Measurements from ENCODE around the gene SLC6A11. TPM values are rescaled to one million over a fixed set of nuclear protein-coding genes. Genes with fewer than 3 reads are reported as not detected.

The SLC6A11 gene
- total and polyA plus RNA-seq, 2 of the 8 experiments (the other 6 are each of a cell fraction or from before 2014, with no cell fraction given) = 0.78 to 1.5 TPM

- no peak overlapping the region for H3K27ac ChIP-seq (ENCODE audit: low read depth, low read length)
- no peak overlapping the region for H2BK12ac ChIP-seq (ENCODE audit: low read depth, low read length)
- H3K14ac ChIP-seq (ENCODE audit: insufficient read length) = no peak overlapping the region
- TF ChIP-seq SIRT6 (IDR thresholded peaks at IDR 0.05; ENCODE audit: low read length) = no peak
- TF ChIP-seq CTBP2 (IDR thresholded peaks at IDR 0.05; ENCODE audit: borderline replicate concordance, insufficient read depth, insufficient read length, low read length) = no peak
- TF ChIP-seq CHD2 (IDR thresholded peaks at IDR 0.05; ENCODE audit: low read length) = no peak
- no peak for DNase-seq (ENCODE audit: low read depth in 1 of 2, low spot score in 2 of 2)
- no peak overlapping the region for H2BK20ac ChIP-seq (ENCODE audit: low read length)
- H3K9me3 ChIP-seq (ENCODE audit: insufficient read depth in 2 of 2, low read depth in 1 of 2, low read length in 1 of 2) = no peaks in the 10 kb centered on the region
- H3K79me2 ChIP-seq (ENCODE audit: control insufficient read depth in 1 of 2, insufficient read depth in 2 of 2, low read length in 2 of 2) = no peaks in the 10 kb centered on the region
- no peaks in the 10 kb centered on the region for H3K23me2 ChIP-seq (ENCODE audit: low read depth, low read length)
- no peak overlapping the region for H2BK120ac ChIP-seq (replicated peaks; ENCODE audit: low read depth, low read length)
- ChIA-PET CTCF (ENCODE audit: partially characterized antibody) (interaction anchor here (0.6 kb wide), 1 partner anchor 1127 kb away, joined by 3 read pairs; no protein-coding TSS in a partner anchor), POLR2A (ENCODE audit: partially characterized antibody) (no interaction called here)
- H4K5ac ChIP-seq (ENCODE audit: insufficient read length, low read depth, low read length) = no peak overlapping the region
- no peaks in the 10 kb centered on the region for H3K79me1 ChIP-seq (ENCODE audit: low read depth, low read length)
- H4K8ac ChIP-seq (ENCODE audit: extremely low read depth, insufficient read depth, low read length) = no peak overlapping the region
- no peaks in the 10 kb centered on the region for H4K20me1 ChIP-seq (replicated peaks in 1 of 2; ENCODE audit: control insufficient read depth in 1 of 2, insufficient read depth in 2 of 2, low read length in 2 of 2)
- 100% methylated on average over 1 of the region's 1 CpG; no CpG with 5 or more reads in 1 of the 2 experiments for WGBS, 2 experiments (ENCODE audit: extremely low coverage in 1 of 2, insufficient coverage in 1 of 2, insufficient read length in 1 of 2, insufficient replicate concordance in 2 of 2, low coverage in 1 of 2, low lambda C conversion rate in 2 of 2, missing lambda C conversion rate in 1 of 2)
- H2BK15ac ChIP-seq (ENCODE audit: low read length) = no peak overlapping the region
- H3K4ac ChIP-seq (replicated peaks; ENCODE audit: insufficient read length, low read depth, low read length) = no peak overlapping the region
- no peak for FAIRE-seq
- H3K56ac ChIP-seq (replicated peaks; ENCODE audit: insufficient read length, low read depth, low read length) = no peak overlapping the region
- H3K4me2 ChIP-seq (ENCODE audit: insufficient read depth in 1 of 2, low read depth in 2 of 2, low read length in 2 of 2) = no peak overlapping the region
- no peak overlapping the region for H2AK5ac ChIP-seq (ENCODE audit: low read depth, low read length)
- no peak overlapping the region for H2AFZ ChIP-seq (ENCODE audit: low read length)
- no peak overlapping the region for H3K18ac ChIP-seq (ENCODE audit: extremely low read depth, low read length)
- H3K4me3 ChIP-seq (ENCODE audit: extremely low read depth in 1 of 4, insufficient read depth in 2 of 4, low read depth in 3 of 4, low read length in 4 of 4) = no peak overlapping the region
- no peak overlapping the region for H4K91ac ChIP-seq (replicated peaks; ENCODE audit: insufficient read length, low read length)
- H3K4me1 ChIP-seq (replicated peaks in 1 of 4; ENCODE audit: control insufficient read depth in 3 of 4, insufficient read depth in 4 of 4, low read length in 3 of 4) = no peaks in the 10 kb centered on the region
- H3K23ac ChIP-seq (ENCODE audit: insufficient read length) = no peak overlapping the region
- H3K36me3 ChIP-seq (ENCODE audit: control insufficient read depth in 2 of 4, insufficient read depth in 4 of 4, low read length in 3 of 4) = no peaks in the 10 kb centered on the region
- no peak overlapping the region for H3K9ac ChIP-seq (replicated peaks in 1 of 4; ENCODE audit: extremely low read depth in 1 of 4, low read depth in 3 of 4, low read length in 3 of 4)
- no peaks in the 10 kb centered on the region for H3K27me3 ChIP-seq (replicated peaks in 1 of 4; ENCODE audit: control insufficient read depth in 3 of 4, extremely low read depth in 1 of 4, insufficient read depth in 3 of 4, low read length in 3 of 4)
- H2BK5ac ChIP-seq (ENCODE audit: low read depth, low read length) = no peak overlapping the region
Observed at GRCh38 chr3:10824468-10824867, 8.4 kb downstream of the SLC6A11 start.

All from H1 (cell line).